ENCODE measurements around the gene OSM.

Gene OSM

GRCh38 chr22:30248484-30248883 is 18.2 kb downstream of the OSM start:
- Histone ChIP-seq H3K4me1 (ENCODE audit: low read length) (peaks cover 37% of the 10 kb centered on the region), H3K9ac (ENCODE audit: low read length) (no peak overlapping the region), H3K4me2 (ENCODE audit: low read length) (no peak overlapping the region), H3K27ac (ENCODE audit: low read length) (no peak overlapping the region), H3K4me3 (ENCODE audit: low read length) (no peak overlapping the region), H4K20me1 (ENCODE audit: insufficient read depth, low read length) (no peaks in the 10 kb centered on the region), H2AFZ (ENCODE audit: low read depth, low read length) (no peak overlapping the region), H3K27me3 (ENCODE audit: low read depth, low read length) (peaks cover 24% of the 10 kb centered on the region), H3K36me3 (replicated peaks; ENCODE audit: low read depth, low read length) (no peaks in the 10 kb centered on the region), H3K9me3 (ENCODE audit: insufficient read depth, low read length) (no peaks in the 10 kb centered on the region), H3K79me2 (ENCODE audit: low read length) (no peaks in the 10 kb centered on the region)
- TF ChIP-seq EZH2phosphoT487 (IDR thresholded peaks at IDR 0.05; ENCODE audit: low read depth) (no peak), CTCF (IDR thresholded peaks at IDR 0.05; ENCODE audit: low read depth, low read length) (no peak)

- H3K36me3 ChIP-seq (replicated peaks; ENCODE audit: low read depth, low read length), result no peaks in the 10 kb centered on the region
- H3K4me2 ChIP-seq (ENCODE audit: low read length), result no peak overlapping the region
- H2AFZ ChIP-seq (ENCODE audit: low read depth, low read length), result no peak overlapping the region
- no peaks in the 10 kb centered on the region for H3K79me2 ChIP-seq (ENCODE audit: low read length)
- H3K9me3 ChIP-seq (ENCODE audit: insufficient read depth, low read length), result no peaks in the 10 kb centered on the region
- H3K27ac ChIP-seq (ENCODE audit: low read length), result no peak overlapping the region
- no peak overlapping the region for H3K9ac ChIP-seq (ENCODE audit: low read length)
- H3K27me3 ChIP-seq (ENCODE audit: low read depth, low read length), result peaks cover 24% of the 10 kb centered on the region
- no peak for TF ChIP-seq EZH2phosphoT487 (IDR thresholded peaks at IDR 0.05; ENCODE audit: low read depth)
- no peak for TF ChIP-seq CTCF (IDR thresholded peaks at IDR 0.05; ENCODE audit: low read depth, low read length)
- H3K4me3 ChIP-seq (ENCODE audit: low read length), result no peak overlapping the region
- H4K20me1 ChIP-seq (ENCODE audit: insufficient read depth, low read length), result no peaks in the 10 kb centered on the region
- peaks cover 32% of the 10 kb centered on the region for H3K4me1 ChIP-seq (ENCODE audit: low read length)
These were observed 18.7 kb downstream of the OSM start for GRCh38 chr22:30247974-30248373.

GRCh38 chr22:30247561-30247960 is 19.1 kb downstream of the OSM start:
- Histone ChIP-seq H3K36me3 (replicated peaks; ENCODE audit: low read depth, low read length) (no peaks in the 10 kb centered on the region), H3K4me2 (ENCODE audit: low read length) (peak overlapping the region; percentile 83; the same call in 1 of the 2 replicates), H3K27me3 (ENCODE audit: low read depth, low read length) (peaks cover 24% of the 10 kb centered on the region), H3K9me3 (ENCODE audit: insufficient read depth, low read length) (no peaks in the 10 kb centered on the region), H3K4me3 (ENCODE audit: low read length) (no peak overlapping the region), H4K20me1 (ENCODE audit: insufficient read depth, low read length) (no peaks in the 10 kb centered on the region), H3K9ac (ENCODE audit: low read length) (no peak overlapping the region), H3K79me2 (ENCODE audit: low read length) (no peaks in the 10 kb centered on the region), H3K27ac (ENCODE audit: low read length) (no peak overlapping the region), H2AFZ (ENCODE audit: low read depth, low read length) (no peak overlapping the region), H3K4me1 (ENCODE audit: low read length) (peaks cover 28% of the 10 kb centered on the region)
- TF ChIP-seq CTCF (IDR thresholded peaks at IDR 0.05; ENCODE audit: low read depth, low read length) (no peak), EZH2phosphoT487 (IDR thresholded peaks at IDR 0.05; ENCODE audit: low read depth) (no peak)

GRCh38 chr22:30246814-30247376 is 19.8 kb downstream of the OSM start:
- no peaks in the 10 kb centered on the region for H3K9me3 ChIP-seq (ENCODE audit: insufficient read depth, low read length)
- H3K9ac ChIP-seq (ENCODE audit: low read length), result peak overlapping the region; percentile 49
- no peaks in the 10 kb centered on the region for H3K36me3 ChIP-seq (replicated peaks; ENCODE audit: low read depth, low read length)
- H4K20me1 ChIP-seq (ENCODE audit: insufficient read depth, low read length), result no peaks in the 10 kb centered on the region
- no peak overlapping the region for H3K27ac ChIP-seq (ENCODE audit: low read length)
- H3K27me3 ChIP-seq (ENCODE audit: low read depth, low read length), result peaks cover 24% of the 10 kb centered on the region
- peaks cover 21% of the 10 kb centered on the region for H3K4me1 ChIP-seq (ENCODE audit: low read length)
- peak overlapping the region; percentile 80; the same call in 1 of the 2 replicates for H2AFZ ChIP-seq (ENCODE audit: low read depth, low read length)
- peak overlapping the region; percentile 83 for H3K4me2 ChIP-seq (ENCODE audit: low read length)
- peak overlapping the region; percentile 76 for H3K4me3 ChIP-seq (ENCODE audit: low read length)
- no peaks in the 10 kb centered on the region for H3K79me2 ChIP-seq (ENCODE audit: low read length)
- TF ChIP-seq EZH2phosphoT487 (IDR thresholded peaks at IDR 0.05; ENCODE audit: low read depth) (no peak), CTCF (IDR thresholded peaks at IDR 0.05; ENCODE audit: low read depth, low read length) (no peak)

All from OCI-LY3 (cell line).